Endothelial cell of umbilical vein (primary cell): ENCODE results near the gene PLEKHA5. TPM values are rescaled to one million over a fixed set of nuclear protein-coding genes. Genes with fewer than 3 reads are reported as not detected.

Experiments used
- BruUV-seq: library from RNA; stranded (reverse); fragments of 400-500 nt; replicated peaks from 2 replicates; lab custom pipeline; 2021; lab: Mats Ljungman, UMichigan
- CTCF ChIA-PET: fragments of 300-600, 350-600 bp; sonication (Branson Sonifier 250); formaldehyde crosslinking; loops from one replicate; lab custom pipeline; 2021; ENCODE audit warnings: antibody characterized with exemption, inconsistent platforms; lab: Charles Lee
- POLR2A ChIA-PET: fragments of 300-600, 350-600 bp; sonication (Branson Sonifier 250); formaldehyde crosslinking; loops from one replicate; lab custom pipeline; 2021; ENCODE audit warnings: antibody characterized with exemption, inconsistent platforms; lab: Charles Lee
- DNase-seq: peaks from one replicate; pipeline ENCODE4 v3.0.0-alpha.2; 2011; ENCODE audit warnings: low read depth, low spot score
- FAIRE-seq: peaks from 2 replicates; lab custom pipeline; 2011; peaks lifted over from hg19 to GRCh38; lab: Jason Lieb, UNC
- H2AFZ ChIP-seq: 2 replicates; pipeline ENCODE4 v1.6.0; 2012; ENCODE audit warnings: low read depth, low read length, control low read depth, inconsistent platforms
- H3K27ac ChIP-seq: 2 replicates; pipeline ENCODE4 v1.5.1; 2011; ENCODE audit warnings: low read depth, mild to moderate bottlenecking, control low read depth, low read length, moderate library complexity; ENCODE audit not compliant: insufficient read depth
- H3K27me3 ChIP-seq, 2 experiments: 2 replicates each; pipeline versions ENCODE4 v1.6.0 to v1.6.1; 2011; ENCODE audit warnings: low read length in 2 of 2, mixed read lengths in 1 of 2; ENCODE audit not compliant: control insufficient read depth in 2 of 2, insufficient read depth in 2 of 2
- H3K36me3 ChIP-seq, 2 experiments: 2 replicates in 1 of 2; 3 replicates in 1 of 2; pipeline ENCODE4 v1.5.1; 2011; ENCODE audit warnings: low read length in 2 of 2, mild to moderate bottlenecking in 1 of 2, moderate library complexity in 1 of 2; ENCODE audit not compliant: control insufficient read depth in 2 of 2, insufficient read depth in 2 of 2; ENCODE audit errors: extremely low read depth in 1 of 2
- H3K4me1 ChIP-seq: 3 replicates; pipeline ENCODE4 v1.5.1; 2011; ENCODE audit warnings: mild to moderate bottlenecking, low read length; ENCODE audit not compliant: control insufficient read depth, insufficient read depth; ENCODE audit errors: extremely low read depth
- H3K4me2 ChIP-seq: 2 replicates; pipeline ENCODE4 v1.6.1; 2011; ENCODE audit warnings: low read length, control low read depth, mixed read lengths; ENCODE audit not compliant: insufficient read depth
- H3K4me3 ChIP-seq, 3 experiments: fragments of 200-600 bp in 1 of 3; sonication (generic), shearing (Covaris generic) in 1 of 3; replicated peaks in 1 of 3; 2 replicates each; pipeline ENCODE4 v1.5.1; 2011 to 2016; ENCODE audit warnings: control low read depth in 3 of 3, low read length in 3 of 3, mild to moderate bottlenecking in 2 of 3, inconsistent platforms in 1 of 3, low read depth in 1 of 3, moderate library complexity in 1 of 3; ENCODE audit not compliant: insufficient read depth in 1 of 3
- H3K79me2 ChIP-seq: 2 replicates; pipeline ENCODE4 v1.6.0; 2012; ENCODE audit warnings: low read length, inconsistent platforms; ENCODE audit not compliant: control insufficient read depth, insufficient read depth
- H3K9ac ChIP-seq: replicated peaks from 2 replicates; pipeline ENCODE3; 2011; ENCODE audit warnings: low read length, control low read depth; ENCODE audit not compliant: insufficient read depth; ENCODE audit errors: extremely low read depth
- H3K9me1 ChIP-seq: replicated peaks from 3 replicates; pipeline ENCODE4 v1.6.0; 2011; ENCODE audit warnings: mild to moderate bottlenecking, low read length; ENCODE audit not compliant: control insufficient read depth, insufficient read depth; ENCODE audit errors: extremely low read depth
- H3K9me3 ChIP-seq: replicated peaks from 2 replicates; pipeline ENCODE4 v1.5.1; 2012; ENCODE audit warnings: low read length, inconsistent platforms; ENCODE audit not compliant: control insufficient read depth, insufficient read depth
- H4K20me1 ChIP-seq: replicated peaks from 2 replicates; pipeline ENCODE3; 2011; ENCODE audit warnings: mild to moderate bottlenecking, low read length; ENCODE audit not compliant: control insufficient read depth, insufficient read depth; ENCODE audit errors: extremely low read depth
- EZH2 ChIP-seq: IDR thresholded peaks from 2 replicates; pipeline ENCODE4 v1.6.1; 2012; ENCODE audit warnings: borderline replicate concordance, low read depth, mild to moderate bottlenecking, moderate library complexity, low read length, inconsistent platforms; ENCODE audit not compliant: severe bottlenecking
- FOS ChIP-seq: IDR thresholded peaks from 2 replicates; pipeline ENCODE4 v1.6.1; 2011; ENCODE audit warnings: mild to moderate bottlenecking, low read length, moderate library complexity, borderline replicate concordance; ENCODE audit not compliant: insufficient read depth
- GATA2 ChIP-seq: IDR thresholded peaks from 2 replicates; pipeline ENCODE4 v1.7.0; 2011; ENCODE audit warnings: low read depth, mild to moderate bottlenecking, moderate library complexity, mixed read lengths, low read length; ENCODE audit not compliant: insufficient read length, insufficient read depth
- JUN ChIP-seq: IDR thresholded peaks from 2 replicates; pipeline ENCODE4 v1.6.1; 2011; ENCODE audit warnings: borderline replicate concordance, low read depth; ENCODE audit not compliant: insufficient read length, insufficient read depth
- MYC ChIP-seq: IDR thresholded peaks from one replicate; pipeline ENCODE4 v1.6.1; 2011; ENCODE audit warnings: mild to moderate bottlenecking, low read depth, low read length
- POLR2A ChIP-seq: IDR thresholded peaks from 2 replicates; pipeline ENCODE4 v1.6.1; 2012; ENCODE audit warnings: low read depth, mild to moderate bottlenecking, control low read depth, low read length
- POLR2AphosphoS5 ChIP-seq: IDR thresholded peaks from 2 replicates; pipeline ENCODE4 v1.6.1; 2012; ENCODE audit warnings: low read depth, mild to moderate bottlenecking, control low read depth, low read length, moderate library complexity; ENCODE audit not compliant: insufficient read depth
- dilution Hi-C: fragments of 300-500 bp; cut with MboI; formaldehyde crosslinking; loops from one replicate; pipeline ENCODE4 v1.15.0; 2019; ENCODE audit warnings: low sequenced_read_pairs; ENCODE audit not compliant: extremely low pct_ligation_motif_present
- intact Hi-C: fragments of 100-400 bp; cut with micrococcal nuclease; formaldehyde crosslinking; loops from one replicate; pipeline ENCODE4 v1.10.0; 2022
- polyA plus RNA-seq, 4 experiments: library from polyadenylated mRNA; depleted of rRNA in 3 of 4; stranded (reverse) in 3 of 4; unstranded in 1 of 4; fragments of >200 nt; gene quantifications; 2 replicates each; pipeline versions ENCODE4 v1.2.1 to v1.2.3, GENCODE V29; 2011 to 2012; ENCODE audit warnings: missing spikeins in 1 of 4
- total RNA-seq: library from RNA; stranded (reverse); gene quantifications from 2 replicates; pipeline ENCODE4 v1.2.3, GENCODE V29; 2021
- TF ChIP-seq, protein P1 (sequence below): IDR thresholded peaks from 2 replicates; pipeline ENCODE4 v1.6.1; 2011; ENCODE audit not compliant: insufficient read depth, insufficient read length
- TF ChIP-seq, protein P2 (sequence below), 2 donors: IDR thresholded peaks; 1 replicate in 1 of 2; 2 replicates in 1 of 2; pipeline ENCODE4 v1.5.1; 2011; ENCODE audit warnings: low read length in 2 of 2, mild to moderate bottlenecking in 2 of 2, moderate library complexity in 2 of 2, control low read depth in 1 of 2, inconsistent platforms in 1 of 2, low read depth in 1 of 2; ENCODE audit not compliant: insufficient read depth in 1 of 2; ENCODE audit errors: extremely low read depth in 1 of 2

The PLEKHA5 gene
- total and polyA plus RNA-seq, 2 donors (not counting 3 experiments of a cell fraction or from before 2014, with no cell fraction given) = 2.5 to 12.7 TPM

DNA sequence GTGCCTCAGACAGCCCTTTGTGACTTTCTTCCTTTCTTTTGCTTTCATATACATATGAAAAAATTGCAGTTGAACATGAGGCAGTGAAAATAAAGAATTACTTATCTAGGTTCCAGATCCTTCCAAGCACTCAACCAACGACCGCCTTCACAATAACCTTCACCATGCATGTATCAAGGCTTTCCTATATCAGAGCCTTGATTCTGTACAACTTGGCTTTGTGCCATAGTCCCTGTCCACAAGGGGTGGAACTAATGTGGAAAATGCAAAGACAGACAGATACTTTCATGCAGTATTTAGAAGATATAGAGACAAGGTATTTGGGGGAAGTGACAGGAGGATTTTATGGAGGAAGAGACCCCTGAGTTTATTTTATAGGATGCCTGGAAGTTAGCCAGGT lies 48.6 kb upstream of the PLEKHA5 start:
- H3K4me2 ChIP-seq = no peak overlapping the region
- no peaks in the 10 kb centered on the region for H3K4me1 ChIP-seq
- CTCF ChIA-PET = no interaction called here
- no peak overlapping the region for H3K4me3 ChIP-seq
- POLR2A ChIA-PET = no interaction called here
- DNase-seq (no peak), FAIRE-seq (no peak)
- no peak overlapping the region for H3K9ac ChIP-seq
- no peaks in the 10 kb centered on the region for H3K9me3 ChIP-seq
- BruUV-seq = no TSS peak
- intact Hi-C loops = no loop called here
- no peaks in the 10 kb centered on the region for H3K36me3 ChIP-seq
- no peaks in the 10 kb centered on the region for H3K79me2 ChIP-seq
- H4K20me1 ChIP-seq = no peaks in the 10 kb centered on the region
- H2AFZ ChIP-seq = no peak overlapping the region
- TF ChIP-seq MYC (no peak), FOS (no peak), EZH2 (no peak), GATA2 (no peak), POLR2A (no peak), POLR2AphosphoS5 (no peak), JUN (no peak)
- TF ChIP-seq, protein P1, sequence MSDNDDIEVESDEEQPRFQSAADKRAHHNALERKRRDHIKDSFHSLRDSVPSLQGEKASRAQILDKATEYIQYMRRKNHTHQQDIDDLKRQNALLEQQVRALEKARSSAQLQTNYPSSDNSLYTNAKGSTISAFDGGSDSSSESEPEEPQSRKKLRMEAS = no peak
- TF ChIP-seq, protein P2, sequence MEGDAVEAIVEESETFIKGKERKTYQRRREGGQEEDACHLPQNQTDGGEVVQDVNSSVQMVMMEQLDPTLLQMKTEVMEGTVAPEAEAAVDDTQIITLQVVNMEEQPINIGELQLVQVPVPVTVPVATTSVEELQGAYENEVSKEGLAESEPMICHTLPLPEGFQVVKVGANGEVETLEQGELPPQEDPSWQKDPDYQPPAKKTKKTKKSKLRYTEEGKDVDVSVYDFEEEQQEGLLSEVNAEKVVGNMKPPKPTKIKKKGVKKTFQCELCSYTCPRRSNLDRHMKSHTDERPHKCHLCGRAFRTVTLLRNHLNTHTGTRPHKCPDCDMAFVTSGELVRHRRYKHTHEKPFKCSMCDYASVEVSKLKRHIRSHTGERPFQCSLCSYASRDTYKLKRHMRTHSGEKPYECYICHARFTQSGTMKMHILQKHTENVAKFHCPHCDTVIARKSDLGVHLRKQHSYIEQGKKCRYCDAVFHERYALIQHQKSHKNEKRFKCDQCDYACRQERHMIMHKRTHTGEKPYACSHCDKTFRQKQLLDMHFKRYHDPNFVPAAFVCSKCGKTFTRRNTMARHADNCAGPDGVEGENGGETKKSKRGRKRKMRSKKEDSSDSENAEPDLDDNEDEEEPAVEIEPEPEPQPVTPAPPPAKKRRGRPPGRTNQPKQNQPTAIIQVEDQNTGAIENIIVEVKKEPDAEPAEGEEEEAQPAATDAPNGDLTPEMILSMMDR (IDR thresholded peaks at IDR 0.05; ENCODE audit: extremely low read depth in 1 of 2, insufficient read depth in 1 of 2, low read depth in 1 of 2, low read length in 2 of 2) = no peak
- H3K9me1 ChIP-seq = no peaks in the 10 kb centered on the region
- no peaks in the 10 kb centered on the region for H3K27me3 ChIP-seq
- dilution Hi-C loops = no loop called here
- no peak overlapping the region for H3K27ac ChIP-seq
